Esophagus (tissue), 2 donors: ENCODE measurements around the gene TMEM17. TPM values are rescaled to one million over a fixed set of nuclear protein-coding genes. Genes with fewer than 3 reads are reported as not detected.
A peak's percentile ranks its signal among the peaks of the same experiment; 100 is the strongest.
"Not testable (repeated sequence)": the region's sequence is repeated elsewhere in the genome, so short reads cannot be mapped to it uniquely, and the experiment has no call there.

Experiments
- H3K27ac ChIP-seq, 2 donors: one replicate each; pipeline ENCODE4 v1.5.1; 2013; ENCODE audit warnings: low read depth in 2 of 2, mild to moderate bottlenecking in 2 of 2, inconsistent platforms in 1 of 2, low read length in 1 of 2, moderate library complexity in 1 of 2
- H3K27me3 ChIP-seq, 2 donors: one replicate each; pipeline ENCODE4 v1.6.1; 2013; ENCODE audit warnings: low read length in 2 of 2, control low read depth in 1 of 2, mild to moderate bottlenecking in 1 of 2; ENCODE audit not compliant: insufficient read depth in 2 of 2, control insufficient read depth in 1 of 2
- H3K36me3 ChIP-seq, 2 donors: one replicate each; pipeline ENCODE4 v1.6.1; 2013; ENCODE audit warnings: low read length in 1 of 2; ENCODE audit not compliant: control insufficient read depth in 2 of 2, insufficient read depth in 2 of 2
- H3K4me1 ChIP-seq, 2 donors: one replicate each; pipeline ENCODE4 v1.6.1; 2013; ENCODE audit warnings: low read length in 1 of 2; ENCODE audit not compliant: control insufficient read depth in 2 of 2, insufficient read depth in 2 of 2
- H3K4me3 ChIP-seq, 2 donors: one replicate each; pipeline ENCODE4 v1.5.1; 2013; ENCODE audit warnings: low read length in 2 of 2, mild to moderate bottlenecking in 2 of 2, low read depth in 1 of 2, moderate library complexity in 1 of 2
- H3K9me3 ChIP-seq, 2 donors: one replicate each; pipeline ENCODE4 v1.6.1; 2013; ENCODE audit warnings: mild to moderate bottlenecking in 2 of 2, low read depth in 1 of 2, low read length in 1 of 2, moderate library complexity in 1 of 2; ENCODE audit not compliant: control insufficient read depth in 2 of 2, insufficient read depth in 1 of 2
- WGBS, 2 donors: extraction: QIAGEN DNeasy Blood & Tissue Kit; methylation state at CpG; one replicate each; pipeline ENCODE4 v1.1.7; 2013; 5-methylcytosine and 5-hydroxymethylcytosine counted together
- polyA plus RNA-seq, 2 donors: library from polyadenylated mRNA; stranded (reverse); fragments of 200-250 nt; gene quantifications; one replicate each; pipeline ENCODE4 v1.2.3, GENCODE V29; 2013
- donor health status: healthy with polysubstance abuse.
- donor health status: Bipolar disorder and iron deficiency.

TMEM17 gene
- polyA plus RNA-seq, 2 donors, result 1.1 to 1.5 TPM

DNA sequence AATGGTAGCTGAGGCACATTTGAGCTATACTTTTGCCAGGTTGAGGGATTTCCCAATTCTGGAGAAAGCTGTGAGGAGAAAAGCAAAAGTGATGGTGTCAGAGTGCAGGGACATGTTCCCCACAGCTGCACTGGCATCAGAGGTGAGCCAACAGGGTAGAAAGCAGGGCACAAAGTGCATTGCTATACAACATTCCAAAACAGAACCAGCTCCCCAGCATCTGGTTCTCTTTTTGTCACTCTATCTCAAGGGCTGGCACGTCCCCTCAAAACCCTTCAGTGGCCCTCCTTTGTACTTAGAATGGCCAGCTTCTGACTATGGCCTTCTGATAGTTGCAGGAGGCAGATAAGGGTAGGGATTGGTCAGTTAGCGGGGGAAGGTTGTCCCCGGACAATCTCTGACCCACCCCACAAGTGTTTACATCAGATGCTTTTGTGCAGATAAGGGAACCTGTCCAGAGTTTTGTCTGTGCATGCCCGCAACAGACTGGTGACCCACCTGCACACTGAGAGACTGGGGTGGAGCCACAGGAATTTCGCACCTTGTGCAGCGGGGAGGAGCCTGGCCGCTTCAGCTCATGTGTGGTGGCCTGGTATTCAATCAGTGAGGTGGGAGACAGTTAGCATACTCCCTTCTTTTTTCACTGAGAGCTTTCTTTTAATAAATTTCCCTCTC lies 31.0 kb upstream of the TMEM17 start:
- no peaks in the 10 kb centered on the region for H3K27me3 ChIP-seq
- H3K36me3 ChIP-seq, result no peaks in the 10 kb centered on the region
- H3K9me3 ChIP-seq, result peaks cover 0 to 3% of the 10 kb centered on the region in 2 donors
- 69 to 72% methylated on average over 7 of the region's 7 CpGs for WGBS, 2 donors
- H3K4me1 ChIP-seq, result no peaks in the 10 kb centered on the region
- H3K27ac ChIP-seq, result peak overlapping the region in 1 of 2 donors; percentile 9
- H3K4me3 ChIP-seq, result no peak overlapping the region

DNA sequence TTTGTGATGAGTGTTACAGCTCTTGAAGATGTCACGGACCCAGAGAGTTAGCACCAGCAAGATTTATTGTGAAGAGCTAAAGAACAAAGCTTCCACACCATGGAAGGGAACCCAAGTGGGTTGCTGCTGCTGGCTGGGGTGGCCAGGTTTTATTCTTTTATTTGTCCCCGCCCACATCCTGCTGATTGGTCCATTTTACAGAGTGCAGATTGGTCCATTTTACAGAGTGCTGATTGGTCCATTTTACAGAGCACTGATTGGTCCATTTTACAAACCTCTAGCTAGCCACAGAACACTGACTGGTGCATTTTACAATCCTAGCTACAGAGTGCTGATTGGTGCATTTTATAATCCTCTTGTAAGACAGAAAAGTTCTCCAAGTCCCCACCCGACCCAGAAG lies 29.5 kb upstream of the TMEM17 start:
- not testable (repeated sequence) for H3K4me3 ChIP-seq, H3K27ac ChIP-seq, H3K4me1 ChIP-seq, H3K27me3 ChIP-seq, H3K9me3 ChIP-seq, H3K36me3 ChIP-seq
- 82 to 84% methylated on average over 3 of the region's 3 CpGs for WGBS, 2 donors

DNA sequence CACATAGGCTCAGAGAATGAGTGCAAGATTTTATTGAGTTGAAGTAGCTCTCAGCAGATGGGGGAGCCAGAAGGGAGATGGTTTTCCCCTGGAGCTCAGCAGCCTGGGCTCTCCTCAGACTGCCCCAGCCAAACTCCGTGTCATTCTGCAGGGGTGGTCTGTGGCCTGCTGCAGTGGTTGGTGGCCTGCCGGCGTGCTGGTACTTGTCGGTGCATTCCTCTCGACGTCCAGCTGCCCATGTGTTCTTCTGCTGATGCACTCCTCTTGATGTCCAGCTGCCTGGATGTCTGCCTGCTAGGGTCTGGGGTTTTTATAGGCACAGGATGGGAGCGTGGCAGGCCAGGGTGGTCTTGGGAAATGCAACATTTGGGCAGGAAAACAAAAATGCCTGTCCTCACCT lies 25.6 kb upstream of the TMEM17 start:
- no peak overlapping the region for H3K4me3 ChIP-seq
- no peaks in the 10 kb centered on the region for H3K9me3 ChIP-seq
- H3K36me3 ChIP-seq, result no peaks in the 10 kb centered on the region
- 92 to 93% methylated on average over 7 of the region's 7 CpGs for WGBS, 2 donors
- no peaks in the 10 kb centered on the region for H3K4me1 ChIP-seq
- no peak overlapping the region for H3K27ac ChIP-seq
- no peaks in the 10 kb centered on the region for H3K27me3 ChIP-seq

DNA sequence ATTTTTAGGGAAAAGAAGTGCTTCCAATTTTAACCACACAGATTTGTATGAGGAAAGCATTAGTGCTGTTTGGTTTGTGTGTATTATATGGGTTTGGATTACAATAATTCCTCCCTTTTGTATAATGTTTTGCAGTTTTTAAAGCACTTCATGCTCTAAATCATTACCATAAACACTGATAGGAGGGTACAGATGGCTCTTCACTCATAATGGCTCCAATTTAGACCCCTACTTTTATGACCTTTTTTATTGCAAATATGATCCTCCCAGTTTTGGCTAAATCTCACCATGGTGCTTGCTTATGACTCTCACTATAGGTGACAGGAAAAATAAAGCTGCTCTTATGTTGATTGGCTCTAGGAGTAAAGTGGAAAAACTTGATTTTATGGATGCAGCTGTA lies 23.8 kb upstream of the TMEM17 start:
- no peaks in the 10 kb centered on the region for H3K27me3 ChIP-seq
- H3K36me3 ChIP-seq, result no peaks in the 10 kb centered on the region
- H3K4me3 ChIP-seq, result no peak overlapping the region
- H3K4me1 ChIP-seq, result no peaks in the 10 kb centered on the region
- H3K9me3 ChIP-seq, result no peaks in the 10 kb centered on the region
- no peak overlapping the region for H3K27ac ChIP-seq

DNA sequence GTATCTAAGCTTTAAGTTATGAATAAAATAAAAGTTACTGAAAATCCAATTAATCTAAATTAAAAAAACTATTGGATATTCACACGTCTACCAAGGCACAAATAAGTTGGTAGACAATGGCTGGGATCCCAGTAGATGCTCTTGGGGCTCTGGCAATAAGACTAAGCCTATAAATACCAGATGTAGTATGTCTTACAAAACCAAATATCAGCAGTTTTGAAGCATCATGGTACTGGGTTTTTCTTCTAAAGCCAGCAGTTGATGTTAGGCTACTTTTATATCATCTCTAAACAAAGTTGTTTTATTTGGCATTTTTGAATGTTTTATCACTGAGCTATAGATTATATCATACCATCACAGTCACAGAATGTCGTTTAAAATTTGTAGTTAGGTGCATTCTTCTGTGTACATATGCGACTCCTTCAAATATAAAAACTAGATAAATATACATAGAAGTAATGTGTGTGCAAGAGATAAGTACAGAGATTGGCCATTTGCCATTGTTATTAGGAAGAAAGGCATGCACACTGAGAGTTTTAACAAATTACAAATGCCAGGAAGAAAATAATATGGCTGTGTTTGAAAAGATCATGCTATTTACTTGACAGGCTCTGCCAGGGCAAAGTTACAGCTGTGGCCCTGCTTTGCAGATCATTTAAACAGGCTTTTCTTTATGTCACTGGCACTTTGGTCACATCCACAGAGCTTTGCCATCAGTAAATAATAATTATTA lies 21.6 kb upstream of the TMEM17 start:
- no peaks in the 10 kb centered on the region for H3K36me3 ChIP-seq
- H3K4me1 ChIP-seq, result no peaks in the 10 kb centered on the region
- H3K27ac ChIP-seq, result no peak overlapping the region
- no peaks in the 10 kb centered on the region for H3K9me3 ChIP-seq
- no peak overlapping the region for H3K4me3 ChIP-seq
- H3K27me3 ChIP-seq, result no peaks in the 10 kb centered on the region
- WGBS, 2 donors, result 51 to 55% methylated on average over 3 of the region's 3 CpGs

DNA sequence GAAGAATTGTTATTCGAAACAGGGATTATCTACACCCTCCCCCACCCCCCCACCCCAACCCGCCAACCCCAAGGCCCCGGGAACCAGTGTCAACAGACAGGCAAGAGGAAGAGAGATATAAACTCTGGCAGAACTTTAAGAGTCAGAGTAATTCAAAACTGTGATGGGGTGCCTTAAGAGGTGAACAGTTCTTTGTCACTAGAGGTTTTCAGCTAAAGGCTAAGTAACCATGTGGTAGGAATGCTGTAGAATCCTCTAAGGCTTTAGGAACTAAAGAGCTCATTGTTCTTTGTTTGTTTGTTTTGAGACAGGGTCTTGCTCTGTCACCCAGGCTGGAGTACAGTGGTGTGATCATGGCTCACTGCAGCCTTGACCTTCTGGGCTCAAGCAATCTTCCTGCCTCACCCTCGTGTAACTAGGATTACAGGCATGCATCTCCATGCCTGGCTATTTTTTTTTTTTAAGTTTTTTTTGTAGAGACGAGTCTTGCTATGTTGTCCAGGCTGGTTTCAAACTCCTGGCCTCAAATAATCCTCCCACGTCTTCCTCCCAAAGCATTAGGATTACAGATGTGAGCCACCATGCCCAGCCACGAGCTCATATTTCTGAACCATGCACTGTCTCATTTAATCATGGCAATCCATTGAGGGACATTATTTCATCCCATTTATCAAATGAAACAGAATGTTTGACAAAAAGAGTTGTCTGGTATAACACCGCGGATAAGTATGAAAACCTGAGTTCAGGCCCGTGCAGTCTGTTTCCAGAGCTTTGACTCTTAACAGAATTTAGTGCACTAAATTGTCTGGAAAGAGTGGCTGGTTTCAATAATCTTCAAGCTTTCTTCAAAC lies 20.8 kb upstream of the TMEM17 start:
- Histone ChIP-seq H3K4me3 (no peak overlapping the region), H3K27me3 (no peaks in the 10 kb centered on the region), H3K4me1 (no peaks in the 10 kb centered on the region), H3K9me3 (no peaks in the 10 kb centered on the region), H3K27ac (no peak overlapping the region), H3K36me3 (no peaks in the 10 kb centered on the region)
- 69 to 74% methylated on average over 10 of the region's 10 CpGs for WGBS, 2 donors

DNA sequence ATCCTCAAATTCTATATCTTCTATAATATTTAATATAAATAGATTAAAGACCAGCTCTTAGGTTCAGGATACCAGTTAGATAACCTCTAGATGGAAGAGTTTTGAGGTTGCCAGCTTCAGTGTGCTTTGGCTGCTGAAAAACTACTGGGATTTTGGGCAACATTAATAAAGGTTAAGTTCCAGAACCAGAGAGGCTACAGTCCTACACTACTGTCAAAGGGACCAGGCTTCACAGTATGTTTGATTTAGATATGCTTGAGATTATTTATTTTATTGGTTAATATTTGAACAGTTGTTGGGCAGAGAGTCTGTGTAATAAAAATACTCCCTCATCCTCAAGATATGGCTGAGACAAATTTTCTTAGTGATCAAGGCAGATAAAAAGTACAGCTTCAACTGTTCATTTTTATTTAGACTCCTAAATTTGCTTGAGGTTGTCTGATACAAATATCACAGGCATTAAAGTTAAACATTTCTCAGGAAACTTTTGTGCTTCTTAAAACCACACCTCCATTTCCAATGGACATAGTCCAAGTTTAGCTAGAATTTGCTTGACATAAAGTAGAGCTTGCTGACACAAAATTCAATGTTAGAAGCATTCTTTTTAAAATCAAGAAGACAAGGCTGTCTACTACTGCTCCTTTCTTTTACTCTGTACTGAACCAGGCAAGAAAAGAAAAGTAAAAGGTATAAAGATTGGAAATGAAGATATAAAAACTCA lies 19.7 kb upstream of the TMEM17 start:
- peaks cover 0 to 3% of the 10 kb centered on the region in 2 donors for H3K9me3 ChIP-seq
- H3K27ac ChIP-seq, result no peak overlapping the region

DNA sequence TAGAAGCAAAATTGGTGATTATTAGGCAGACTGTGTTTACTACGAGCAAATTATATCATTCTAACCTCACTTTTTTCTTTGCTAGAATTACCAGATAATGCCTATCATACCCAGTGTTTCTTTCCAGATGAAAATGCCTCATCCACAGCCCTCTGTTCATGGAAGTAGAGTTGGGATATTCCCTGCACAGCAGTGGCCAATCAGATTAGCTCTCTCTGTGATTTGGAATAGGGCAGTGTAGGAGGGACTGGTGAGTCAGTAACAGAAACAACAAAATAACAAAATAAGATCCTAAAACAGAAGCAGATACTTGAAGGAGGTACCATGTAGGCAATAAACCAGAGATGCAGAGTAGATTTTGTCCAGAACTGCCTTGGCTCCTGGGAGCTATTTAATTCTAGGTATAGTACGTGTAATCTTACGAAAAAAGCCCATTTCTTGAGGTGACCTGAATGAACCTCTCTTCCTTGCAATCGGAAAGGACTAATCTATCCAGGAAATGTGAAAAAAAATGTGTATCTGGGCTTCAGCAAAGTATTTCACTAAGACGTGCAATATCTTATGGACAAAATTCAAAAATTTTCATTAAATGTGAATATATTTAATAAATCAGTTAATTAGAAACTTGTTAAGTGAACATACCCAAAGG lies 18.4 kb upstream of the TMEM17 start:
- Histone ChIP-seq H3K27ac (no peak overlapping the region), H3K27me3 (no peaks in the 10 kb centered on the region), H3K4me1 (no peaks in the 10 kb centered on the region), H3K36me3 (no peaks in the 10 kb centered on the region), H3K4me3 (no peak overlapping the region), H3K9me3 (peaks cover 0 to 3% of the 10 kb centered on the region in 2 donors)
- 69 to 88% methylated on average over 5 of the region's 5 CpGs for WGBS, 2 donors

More for the DNA sequence above, 19.7 kb upstream of the TMEM17 start:
- H3K4me3 ChIP-seq, result no peak overlapping the region
- no peaks in the 10 kb centered on the region for H3K27me3 ChIP-seq
- H3K4me1 ChIP-seq, result no peaks in the 10 kb centered on the region
- H3K36me3 ChIP-seq, result no peaks in the 10 kb centered on the region

DNA sequence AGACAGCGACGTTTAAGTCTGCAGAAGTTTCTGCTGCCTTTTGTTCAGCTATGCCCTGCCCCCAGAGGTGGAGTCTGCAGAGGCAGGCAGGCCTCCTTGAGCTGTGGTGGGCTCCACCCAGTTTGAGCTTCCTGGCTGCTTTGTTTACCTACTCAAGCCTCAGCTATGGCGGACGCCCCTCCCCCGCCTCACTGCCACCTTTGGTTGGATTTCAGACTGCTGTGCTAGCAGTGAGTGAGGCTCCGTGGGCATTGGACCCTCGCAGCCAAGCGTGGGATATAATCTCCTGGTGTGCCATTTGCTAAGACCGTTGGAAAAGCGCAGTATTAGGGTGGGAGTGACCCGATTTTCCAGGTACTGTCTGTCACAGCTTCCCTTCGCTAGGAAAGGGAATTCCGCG lies 15.1 kb upstream of the TMEM17 start:
- not testable (repeated sequence) for H3K27me3 ChIP-seq, H3K4me3 ChIP-seq, H3K36me3 ChIP-seq, H3K27ac ChIP-seq, H3K9me3 ChIP-seq, H3K4me1 ChIP-seq
- 92 to 93% methylated on average over 14 of the region's 14 CpGs for WGBS, 2 donors
